IMR-90 (cell line): Measurements from ENCODE around the gene SLC25A26. TPM values are rescaled to one million over a fixed set of nuclear protein-coding genes. Genes with fewer than 3 reads are reported as not detected.

ENCODE experiments used
- ATAC-seq: fragments of 200-7000 bp; cut with Tn5 transposase; 2 replicates; pipeline ENCODE4 v1.9.1; 2020; ENCODE audit warnings: low read depth, mild to moderate bottlenecking, moderate library complexity
- BruUV-seq: library from RNA; stranded (reverse); fragments of 400-500 nt; replicated peaks from 2 replicates; lab custom pipeline; 2021; lab: Mats Ljungman, UMichigan
- CTCF ChIA-PET: fragments of 300-600 bp; formaldehyde crosslinking; extraction: SDS; loops from one replicate; lab custom pipeline; 2021; ENCODE audit warnings: antibody characterized with exemption; lab: Yijun Ruan, JAX
- POLR2A ChIA-PET: fragments of 300-600 bp; sonication (Branson Sonifier 250); formaldehyde crosslinking; loops from one replicate; lab custom pipeline; 2022; ENCODE audit warnings: antibody characterized with exemption; ENCODE audit not compliant: unreplicated experiment; lab: Charles Lee
- DNase-seq: peaks from one replicate; pipeline ENCODE4 v3.0.0; 2013
- H2AFZ ChIP-seq: replicated peaks from 2 replicates; pipeline ENCODE3; 2013; ENCODE audit warnings: low read length, mild to moderate bottlenecking; ENCODE audit not compliant: poor library complexity
- H2AK5ac ChIP-seq: 2 replicates; pipeline ENCODE4 v1.6.1; 2013; ENCODE audit warnings: low read depth, low read length, inconsistent platforms
- H2AK9ac ChIP-seq: replicated peaks from 2 replicates; pipeline ENCODE3; 2013; ENCODE audit warnings: mild to moderate bottlenecking, low read depth, low read length, moderate library complexity; ENCODE audit not compliant: poor library complexity
- H2BK120ac ChIP-seq: 2 replicates; pipeline ENCODE4 v1.6.1; 2013; ENCODE audit warnings: low read depth, low read length, inconsistent platforms
- H2BK15ac ChIP-seq: 3 replicates; pipeline ENCODE4 v1.6.1; 2013; ENCODE audit warnings: low read depth, low read length, inconsistent platforms
- H2BK20ac ChIP-seq: 2 replicates; pipeline ENCODE4 v1.6.1; 2013; ENCODE audit warnings: low read depth, mild to moderate bottlenecking, inconsistent platforms, low read length, moderate library complexity
- H2BK5ac ChIP-seq: 2 replicates; pipeline ENCODE4 v1.6.1; 2013; ENCODE audit warnings: mild to moderate bottlenecking, low read depth, low read length, inconsistent platforms; ENCODE audit not compliant: poor library complexity, severe bottlenecking
- H3K14ac ChIP-seq: replicated peaks from 2 replicates; pipeline ENCODE4 v1.6.1; 2013; ENCODE audit warnings: low read depth, low read length, inconsistent platforms
- H3K18ac ChIP-seq: 2 replicates; pipeline ENCODE4 v1.6.1; 2013; ENCODE audit warnings: low read depth, low read length, control low read depth
- H3K23ac ChIP-seq: 2 replicates; pipeline ENCODE4 v1.6.1; 2013; ENCODE audit warnings: low read depth, low read length, inconsistent platforms
- H3K27ac ChIP-seq: 2 replicates; pipeline ENCODE4 v1.5.1; 2013; ENCODE audit warnings: mild to moderate bottlenecking, control low read depth, low read length; ENCODE audit not compliant: insufficient read depth
- H3K27me3 ChIP-seq: 2 replicates; pipeline ENCODE4 v1.6.1; 2013; ENCODE audit warnings: low read length; ENCODE audit not compliant: control insufficient read depth, insufficient read depth
- H3K36me3 ChIP-seq: 2 replicates; pipeline ENCODE4 v1.6.1; 2013; ENCODE audit warnings: low read length, mixed read lengths; ENCODE audit not compliant: control insufficient read depth, insufficient read depth
- H3K4ac ChIP-seq: 2 replicates; pipeline ENCODE4 v1.6.1; 2013; ENCODE audit warnings: low read depth, low read length, inconsistent platforms
- H3K4me1 ChIP-seq: 2 replicates; pipeline ENCODE4 v1.6.1; 2013; ENCODE audit warnings: low read length, mixed read lengths; ENCODE audit not compliant: control insufficient read depth, insufficient read depth
- H3K4me2 ChIP-seq: 2 replicates; pipeline ENCODE4 v1.6.1; 2013; ENCODE audit warnings: low read depth, mild to moderate bottlenecking, control low read depth, low read length, moderate library complexity
- H3K4me3 ChIP-seq: 2 replicates; pipeline ENCODE4 v1.5.1; 2013; ENCODE audit warnings: low read depth, mild to moderate bottlenecking, control low read depth, low read length, moderate library complexity; ENCODE audit not compliant: insufficient read depth
- H3K56ac ChIP-seq: 2 replicates; pipeline ENCODE4 v1.6.1; 2013; ENCODE audit warnings: low read length, inconsistent platforms; ENCODE audit not compliant: insufficient read depth; ENCODE audit errors: extremely low read depth
- H3K79me1 ChIP-seq, 2 experiments: 2 replicates each; pipeline ENCODE4 v1.6.1; 2013; ENCODE audit warnings: low read length in 2 of 2, inconsistent platforms in 1 of 2, low read depth in 1 of 2
- H3K9ac ChIP-seq: 2 replicates; pipeline ENCODE4 v1.6.1; 2013; ENCODE audit warnings: low read depth, low read length, control low read depth
- H3K9me1 ChIP-seq: 2 replicates; pipeline ENCODE4 v1.6.1; 2013; ENCODE audit warnings: low read length, inconsistent platforms; ENCODE audit not compliant: insufficient read depth
- H3K9me3 ChIP-seq: 2 replicates; pipeline ENCODE4 v1.6.1; 2013; ENCODE audit warnings: low read length; ENCODE audit not compliant: control insufficient read depth, insufficient read depth
- H4K20me1 ChIP-seq: 2 replicates; pipeline ENCODE4 v1.6.1; 2013; ENCODE audit warnings: low read length, inconsistent platforms; ENCODE audit not compliant: insufficient read depth
- H4K5ac ChIP-seq: 2 replicates; pipeline ENCODE4 v1.6.1; 2013; ENCODE audit warnings: mild to moderate bottlenecking, low read depth, low read length, control low read depth
- H4K8ac ChIP-seq, 2 experiments: 2 replicates each; pipeline ENCODE4 v1.6.1; 2013; ENCODE audit warnings: low read depth in 2 of 2, low read length in 2 of 2, control low read depth in 1 of 2, inconsistent platforms in 1 of 2
- H4K91ac ChIP-seq: 2 replicates; pipeline ENCODE4 v1.6.1; 2013; ENCODE audit warnings: low read depth, low read length, inconsistent platforms; ENCODE audit not compliant: insufficient read depth
- BHLHE40 ChIP-seq: fragments of 150-350 bp; IDR thresholded peaks from 2 replicates; pipeline ENCODE4 v1.6.1; 2016; ENCODE audit warnings: mild to moderate bottlenecking, low read depth, low read length
- CEBPB ChIP-seq: IDR thresholded peaks from 2 replicates; pipeline ENCODE4 v1.6.1; 2012; ENCODE audit warnings: low read depth, low read length, improper control_type of control experiment
- CHD1 ChIP-seq: IDR thresholded peaks from 2 replicates; pipeline ENCODE4 v1.6.1; 2012; ENCODE audit warnings: low read depth, low read length, improper control_type of control experiment
- ELK1 ChIP-seq: fragments of 150-350 bp; IDR thresholded peaks from 2 replicates; pipeline ENCODE4 v1.6.1; 2016; ENCODE audit warnings: low read depth, mild to moderate bottlenecking, low read length, moderate library complexity, borderline replicate concordance
- FOS ChIP-seq: fragments of 150-350 bp; IDR thresholded peaks from 2 replicates; pipeline ENCODE4 v1.6.1; 2016; ENCODE audit warnings: low read depth, low read length
- MAZ ChIP-seq: IDR thresholded peaks from 2 replicates; pipeline ENCODE4 v1.6.1; 2012; ENCODE audit warnings: low read depth, mild to moderate bottlenecking, low read length, improper control_type of control experiment, moderate library complexity, borderline replicate concordance
- NFE2L2 ChIP-seq: fragments of 150-350 bp; IDR thresholded peaks from 2 replicates; pipeline ENCODE4 v1.6.1; 2016; ENCODE audit warnings: low read depth, mild to moderate bottlenecking, low read length
- RAD21 ChIP-seq: IDR thresholded peaks from 2 replicates; pipeline ENCODE4 v1.6.1; 2012; ENCODE audit warnings: low read length, improper control_type of control experiment
- RCOR1 ChIP-seq: IDR thresholded peaks from 2 replicates; pipeline ENCODE4 v1.6.1; 2012; ENCODE audit warnings: mild to moderate bottlenecking, low read length, improper control_type of control experiment; ENCODE audit not compliant: insufficient replicate concordance
- RFX5 ChIP-seq: IDR thresholded peaks from 2 replicates; pipeline ENCODE4 v1.8.0; 2012; ENCODE audit warnings: low read depth, mild to moderate bottlenecking, low read length, moderate library complexity
- SMC3 ChIP-seq: fragments of 150-350 bp; IDR thresholded peaks from 2 replicates; pipeline ENCODE4 v1.6.1; 2016; ENCODE audit warnings: low read depth, mild to moderate bottlenecking, antibody characterized with exemption, low read length, moderate library complexity
- WGBS, 2 experiments: methylation state at CpG; one replicate each; pipeline versions ENCODE4 v1.1.5 to v1.1.7; 2013; ENCODE audit warnings: missing lambda C conversion rate in 2 of 2; ENCODE audit not compliant: insufficient read length in 1 of 2; ENCODE audit errors: extremely low coverage in 2 of 2; 5-methylcytosine and 5-hydroxymethylcytosine counted together
- dilution Hi-C: fragments of 300-500 bp; cut with HindIII; formaldehyde crosslinking; loops from one replicate; pipeline ENCODE4 v1.14.3; 2018; ENCODE audit warnings: low sequenced_read_pairs; ENCODE audit not compliant: unreplicated experiment
- in situ Hi-C: fragments of 300-500 bp; cut with MboI; formaldehyde crosslinking; loops from 3 replicates; pipeline ENCODE4 v1.14.3; 2019; ENCODE audit warnings: low sequenced_read_pairs, inconsistent platforms, mixed read lengths
- intact Hi-C: fragments of 100-400 bp; cut with micrococcal nuclease; formaldehyde crosslinking; loops from 2 replicates; pipeline ENCODE4 v1.10.0; 2022
- polyA plus RNA-seq, 3 experiments: library from polyadenylated mRNA; depleted of rRNA; stranded (reverse); fragments of >200 nt; gene quantifications; 2 replicates each; pipeline ENCODE4 v1.2.3, GENCODE V29; 2012; ENCODE audit warnings: low replicate concordance in 1 of 3
- total RNA-seq: library from RNA; depleted of rRNA; stranded (reverse); fragments of >200 nt; gene quantifications from 2 replicates; pipeline ENCODE4 v1.2.3, GENCODE V29; 2012
- TF ChIP-seq, protein P1 (sequence below): fragments of 150-350 bp; IDR thresholded peaks from 2 replicates; pipeline ENCODE4 v1.6.1; 2017; ENCODE audit warnings: mild to moderate bottlenecking, antibody characterized with exemption, low read length, low read depth
- TF ChIP-seq, protein P2 (sequence below): conservative IDR thresholded peaks from 2 replicates; pipeline ENCODE4 v1.5.1; 2012; ENCODE audit warnings: mild to moderate bottlenecking, low read depth, low read length, improper control_type of control experiment

The SLC25A26 gene
- total and polyA plus RNA-seq, 2 of the 4 experiments (the other 2 are of a cell fraction): 10.9 to 12.7 TPM

DNA sequence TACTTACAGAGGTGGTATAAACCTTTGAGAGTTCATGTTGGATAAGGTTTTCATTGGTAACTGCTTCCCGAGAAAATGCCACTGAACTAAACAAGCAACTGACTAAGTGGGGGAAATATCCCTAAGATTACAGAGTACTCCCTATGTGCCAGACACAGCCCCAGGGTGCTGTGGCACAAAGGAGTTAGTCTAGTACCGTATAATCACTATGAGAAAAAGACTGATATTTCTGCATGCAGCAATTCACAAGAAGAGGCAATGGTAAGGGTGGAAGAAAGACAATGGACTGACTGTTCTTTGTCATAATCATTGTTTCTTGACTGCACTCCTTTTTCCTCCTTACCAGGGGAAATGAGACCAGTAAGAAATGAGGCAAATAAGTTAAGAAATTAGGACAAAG lies 20.0 kb upstream of the SLC25A26 start:
- Histone ChIP-seq H3K14ac (no peak overlapping the region), H3K4me1 (no peaks in the 10 kb centered on the region), H3K23ac (no peak overlapping the region), H4K91ac (no peak overlapping the region), H4K5ac (no peak overlapping the region), H2BK20ac (no peak overlapping the region), H2BK5ac (no peak overlapping the region), H3K9me1 (peaks cover 14% of the 10 kb centered on the region), H3K9ac (no peak overlapping the region), H2AK9ac (no peak overlapping the region), H2BK15ac (no peak overlapping the region), H3K36me3 (no peaks in the 10 kb centered on the region), H3K79me1 (no peaks in the 10 kb centered on the region), H3K27me3 (peaks cover 10% of the 10 kb centered on the region), H2BK120ac (no peak overlapping the region), H3K56ac (no peak overlapping the region), H3K27ac (no peak overlapping the region), H4K8ac (no peak overlapping the region), H3K9me3 (no peaks in the 10 kb centered on the region), H3K4me3 (no peak overlapping the region), H4K20me1 (no peaks in the 10 kb centered on the region), H3K4me2 (no peak overlapping the region), H2AK5ac (no peak overlapping the region), H3K18ac (no peak overlapping the region), H3K4ac (no peak overlapping the region), H2AFZ (no peak overlapping the region)
- dilution Hi-C loops: no loop called here
- ChIA-PET POLR2A (no interaction called here), CTCF (no interaction called here)
- in situ Hi-C loops: no loop called here
- TF ChIP-seq RCOR1 (no peak), MAZ (no peak), FOS (no peak), SMC3 (no peak), RFX5 (no peak), BHLHE40 (no peak), ELK1 (no peak), CHD1 (no peak), CEBPB (no peak), NFE2L2 (no peak), RAD21 (no peak)
- TF ChIP-seq, protein P1, sequence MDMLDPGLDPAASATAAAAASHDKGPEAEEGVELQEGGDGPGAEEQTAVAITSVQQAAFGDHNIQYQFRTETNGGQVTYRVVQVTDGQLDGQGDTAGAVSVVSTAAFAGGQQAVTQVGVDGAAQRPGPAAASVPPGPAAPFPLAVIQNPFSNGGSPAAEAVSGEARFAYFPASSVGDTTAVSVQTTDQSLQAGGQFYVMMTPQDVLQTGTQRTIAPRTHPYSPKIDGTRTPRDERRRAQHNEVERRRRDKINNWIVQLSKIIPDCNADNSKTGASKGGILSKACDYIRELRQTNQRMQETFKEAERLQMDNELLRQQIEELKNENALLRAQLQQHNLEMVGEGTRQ: no peak
- TF ChIP-seq, protein P2, sequence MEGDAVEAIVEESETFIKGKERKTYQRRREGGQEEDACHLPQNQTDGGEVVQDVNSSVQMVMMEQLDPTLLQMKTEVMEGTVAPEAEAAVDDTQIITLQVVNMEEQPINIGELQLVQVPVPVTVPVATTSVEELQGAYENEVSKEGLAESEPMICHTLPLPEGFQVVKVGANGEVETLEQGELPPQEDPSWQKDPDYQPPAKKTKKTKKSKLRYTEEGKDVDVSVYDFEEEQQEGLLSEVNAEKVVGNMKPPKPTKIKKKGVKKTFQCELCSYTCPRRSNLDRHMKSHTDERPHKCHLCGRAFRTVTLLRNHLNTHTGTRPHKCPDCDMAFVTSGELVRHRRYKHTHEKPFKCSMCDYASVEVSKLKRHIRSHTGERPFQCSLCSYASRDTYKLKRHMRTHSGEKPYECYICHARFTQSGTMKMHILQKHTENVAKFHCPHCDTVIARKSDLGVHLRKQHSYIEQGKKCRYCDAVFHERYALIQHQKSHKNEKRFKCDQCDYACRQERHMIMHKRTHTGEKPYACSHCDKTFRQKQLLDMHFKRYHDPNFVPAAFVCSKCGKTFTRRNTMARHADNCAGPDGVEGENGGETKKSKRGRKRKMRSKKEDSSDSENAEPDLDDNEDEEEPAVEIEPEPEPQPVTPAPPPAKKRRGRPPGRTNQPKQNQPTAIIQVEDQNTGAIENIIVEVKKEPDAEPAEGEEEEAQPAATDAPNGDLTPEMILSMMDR: no peak
- no TSS peak for BruUV-seq
- no peak for DNase-seq
- intact Hi-C loops: no loop called here
- ATAC-seq: no peak
- no CpG with 5 or more reads among the region's 2 CpGs for WGBS, 2 experiments
